ENCODE data around the gene TMF1. TPM values are rescaled to one million over a fixed set of nuclear protein-coding genes. Genes with fewer than 3 reads are reported as not detected.
A peak's percentile ranks its signal among the peaks of the same experiment; 100 is the strongest.

Gene TMF1
- total RNA-seq, 1 experiment from 2014 or later: 50.2 TPM

DNA sequence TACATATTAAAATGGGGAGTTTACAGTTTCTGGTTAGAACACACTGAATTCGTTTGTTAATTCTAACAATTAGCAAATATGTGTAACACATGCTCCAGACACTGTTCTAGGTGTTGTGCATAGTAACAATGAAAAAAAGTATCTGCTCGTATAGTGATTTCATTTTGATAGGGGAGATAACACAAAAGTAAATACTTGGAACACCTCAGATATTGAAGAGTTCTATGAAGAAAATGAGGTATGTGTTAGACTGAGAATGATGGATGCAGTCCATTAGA lies 6.8 kb upstream of the TMF1 start:
- H3K4me3 Mint-ChIP-seq (ENCODE audit: unreplicated experiment): no peak overlapping the region
- DNase-seq (ENCODE audit: unreplicated experiment): no peak
- no peak for TF ChIP-seq CTCF (IDR thresholded peaks at IDR 0.05; ENCODE audit: unreplicated experiment)
- CTCF ChIA-PET: no interaction called here
- POLR2A ChIA-PET: no interaction called here
- peaks cover 62% of the 10 kb centered on the region for H3K36me3 Mint-ChIP-seq (ENCODE audit: insufficient read depth, unreplicated experiment)
- no peaks in the 10 kb centered on the region for H3K27me3 Mint-ChIP-seq (ENCODE audit: insufficient read depth, unreplicated experiment)
- intact Hi-C loops (cut with micrococcal nuclease): no loop called here
- peak overlapping the region; percentile 9 for H3K27ac Mint-ChIP-seq (ENCODE audit: low read depth, unreplicated experiment)
- no peaks in the 10 kb centered on the region for H3K4me1 Mint-ChIP-seq (ENCODE audit: insufficient read depth, unreplicated experiment)
- H3K9me3 Mint-ChIP-seq (ENCODE audit: unreplicated experiment): no peaks in the 10 kb centered on the region
- BruUV-seq (replicated peaks): no TSS peak

- no peaks in the 10 kb centered on the region for H3K4me1 Mint-ChIP-seq (ENCODE audit: insufficient read depth, unreplicated experiment)
- H3K27me3 Mint-ChIP-seq (ENCODE audit: insufficient read depth, unreplicated experiment): no peaks in the 10 kb centered on the region
- TF ChIP-seq CTCF (IDR thresholded peaks at IDR 0.05; ENCODE audit: unreplicated experiment): no peak
- no peak for DNase-seq (ENCODE audit: unreplicated experiment)
- intact Hi-C loops (cut with micrococcal nuclease): no loop called here
- H3K9me3 Mint-ChIP-seq (ENCODE audit: unreplicated experiment): no peaks in the 10 kb centered on the region
- no peak overlapping the region for H3K27ac Mint-ChIP-seq (ENCODE audit: low read depth, unreplicated experiment)
- POLR2A ChIA-PET: interaction anchor here (1.6 to 1.9 kb wide), 3 partner anchors 20 to 28 kb away, joined by 3 to 7 read pairs (median 5); partner anchors contain the start of gene ARL6IP5
- BruUV-seq (replicated peaks): no TSS peak
- CTCF ChIA-PET: no interaction called here
- no peak overlapping the region for H3K4me3 Mint-ChIP-seq (ENCODE audit: unreplicated experiment)
- H3K36me3 Mint-ChIP-seq (ENCODE audit: insufficient read depth, unreplicated experiment): peaks cover 62% of the 10 kb centered on the region
Observed at GRCh38 chr3:69058180-69058946, 6.2 kb upstream of the TMF1 start.

- peak overlapping the region; percentile 86 for H3K4me3 Mint-ChIP-seq (ENCODE audit: unreplicated experiment)
- intact Hi-C loops (cut with micrococcal nuclease): loop anchor here (1.0 kb wide), 1 partner anchor 32 kb away; the partner anchor contains the start of gene ARL6IP5
Observed at GRCh38 chr3:69052472-69052898, 352 bp upstream of the TMF1 start.

More at GRCh38 chr3:69052472-69052898, 352 bp upstream of the TMF1 start:
- Mint-ChIP-seq H3K36me3 (ENCODE audit: insufficient read depth, unreplicated experiment) (peaks cover 32% of the 10 kb centered on the region), H3K27ac (ENCODE audit: low read depth, unreplicated experiment) (peak overlapping the region; percentile 95), H3K27me3 (ENCODE audit: insufficient read depth, unreplicated experiment) (no peaks in the 10 kb centered on the region), H3K9me3 (ENCODE audit: unreplicated experiment) (no peaks in the 10 kb centered on the region), H3K4me1 (ENCODE audit: insufficient read depth, unreplicated experiment) (peaks cover 16% of the 10 kb centered on the region)
- TSS peak; percentile 98 for BruUV-seq (replicated peaks)
- POLR2A ChIA-PET: interaction anchor here (0.6 to 8.0 kb wide), 18 partner anchors 8 to 814 kb away, joined by 3 to 371 read pairs (median 5); partner anchors contain the start of genes ARL6IP5, EOGT and UBA3
- no peak for TF ChIP-seq CTCF (IDR thresholded peaks at IDR 0.05; ENCODE audit: unreplicated experiment)
- no peak for DNase-seq (ENCODE audit: unreplicated experiment)
- CTCF ChIA-PET: interaction anchor here (0.8 to 1.5 kb wide), 5 partner anchors 23 to 53 kb away, joined by 3 to 4 read pairs (median 3); partner anchors contain the start of gene ARL6IP5

Data from MCF 10A (cell line).